ENCODE data around the gene RSPO4. TPM values are rescaled to one million over a fixed set of nuclear protein-coding genes. Genes with fewer than 3 reads are reported as not detected.

The RSPO4 gene
- total and polyA plus RNA-seq, 2 of the 13 experiments (the other 11 are each of a cell fraction or from before 2014, with no cell fraction given): not detected

GRCh38 chr20:956330-956951 is 45.7 kb downstream of the RSPO4 start (continued):
- TF ChIP-seq ZNF639 (CRISPR knock-in tag; conservative IDR thresholded peaks at IDR 0.05) (no peak), CSRNP2 (CRISPR knock-in tag; conservative IDR thresholded peaks at IDR 0.05; ENCODE audit: low read depth) (peak; percentile 67; the same call in 1 of the 2 replicates), FOXK1 (CRISPR knock-in tag; IDR thresholded peaks at IDR 0.05; ENCODE audit: borderline replicate concordance, low read depth) (no peak), ESRRA (CRISPR knock-in tag; IDR thresholded peaks at IDR 0.05; ENCODE audit: low read depth) (no peak), SMAD1 (CRISPR knock-in tag; IDR thresholded peaks at IDR 0.05; ENCODE audit: borderline replicate concordance, low read depth) (peak; percentile 56; the same call in 1 of the 2 replicates), NFAT5 (CRISPR knock-in tag; IDR thresholded peaks at IDR 0.05) (no peak; the same call in 1 of the 2 replicates), EED (CRISPR knock-in tag; IDR thresholded peaks at IDR 0.05) (peak; percentile 73; the same call in 1 of the 2 replicates), PITX1 (CRISPR knock-in tag; IDR thresholded peaks at IDR 0.05) (peak; percentile 80; the same call in 1 of the 2 replicates), ZNF570 (CRISPR knock-in tag; IDR thresholded peaks at IDR 0.05; ENCODE audit: borderline replicate concordance) (0 out of 2 replicates have a peak, but pooled peaks have one; percentile 62), FOXM1 (CRISPR knock-in tag; IDR thresholded peaks at IDR 0.05) (no peak), MBD4 (IDR thresholded peaks at IDR 0.05; ENCODE audit: borderline replicate concordance, low read length) (no peak), BATF2 (CRISPR knock-in tag; IDR thresholded peaks at IDR 0.05) (peak; percentile 67; the same call in 1 of the 2 replicates), HNF1A (IDR thresholded peaks at IDR 0.05; ENCODE audit: low read depth) (no peak), HNF1A (CRISPR knock-in tag; IDR thresholded peaks at IDR 0.05; ENCODE audit: borderline replicate concordance) (no peak)
